ENCODE data around the gene TMEM54. TPM values are rescaled to one million over a fixed set of nuclear protein-coding genes. Genes with fewer than 3 reads are reported as not detected.

Gene TMEM54
- total and polyA plus RNA-seq, 2 experiments from 2014 or later, result 11.2 to 11.7 TPM

DNA sequence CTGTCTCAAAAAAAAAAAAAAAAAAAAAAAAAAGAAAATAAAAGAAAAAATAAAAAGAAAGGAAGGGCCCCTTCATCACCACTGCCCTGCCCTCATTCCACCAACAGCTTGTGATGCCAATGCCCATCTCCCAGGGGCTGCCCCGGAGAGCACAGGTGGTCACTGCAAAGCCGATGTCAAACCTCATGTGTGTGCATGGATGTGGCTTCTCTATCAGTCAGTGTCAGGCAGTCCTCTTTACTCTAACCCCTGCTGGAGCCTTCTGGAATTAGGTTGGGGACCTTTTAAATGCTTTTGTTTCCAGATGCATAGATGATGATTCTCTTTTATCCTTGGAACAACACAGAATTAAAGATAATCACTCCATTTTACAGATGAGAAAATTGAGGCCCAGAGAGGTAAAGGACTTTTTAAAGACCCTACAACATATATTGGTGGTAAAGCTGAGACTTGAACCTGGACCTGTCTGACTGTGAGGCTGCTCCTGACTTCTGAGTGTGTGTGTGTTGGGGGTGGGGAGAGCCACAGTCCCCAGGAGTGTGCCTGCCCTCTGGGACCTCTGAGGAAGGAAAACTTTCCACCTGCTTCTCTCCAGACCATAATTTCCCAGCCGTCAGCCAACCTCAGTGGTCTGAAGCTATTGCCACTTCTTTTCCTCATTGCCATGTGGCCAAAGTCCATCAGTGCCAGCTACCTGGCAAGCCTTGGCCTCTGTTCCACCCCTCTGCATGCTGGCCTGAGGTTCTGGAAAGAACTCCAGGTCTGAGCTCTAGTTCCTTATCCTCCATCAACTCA is 3.0 kb upstream of the TMEM54 start:
- Histone ChIP-seq H2AFZ (no peak overlapping the region), H3K36me3 (ENCODE audit: insufficient read depth) (no peaks in the 10 kb centered on the region), H3K27me3 (ENCODE audit: insufficient read depth) (peaks cover 42% of the 10 kb centered on the region), H3F3A (replicated peaks; ENCODE audit: low read depth) (no peaks in the 10 kb centered on the region), H3K4me1 (ENCODE audit: insufficient read depth) (peaks cover 12% of the 10 kb centered on the region), H3K4me3 (no peak overlapping the region), H3K27ac (ENCODE audit: low read depth) (no peak overlapping the region), H3K4me2 (no peak overlapping the region), H3K79me2 (replicated peaks; ENCODE audit: insufficient read depth) (no peaks in the 10 kb centered on the region), H3K9me2 (ENCODE audit: insufficient read depth) (no peaks in the 10 kb centered on the region), H4K20me1 (replicated peaks; ENCODE audit: insufficient read depth) (no peaks in the 10 kb centered on the region)
- no peak for ATAC-seq
- Mint-ChIP-seq H3K4me3 (no peak overlapping the region), H3K9me3 (no peaks in the 10 kb centered on the region), H3K27me3 (ENCODE audit: insufficient read depth, low read depth, poor library complexity) (peaks cover 34% of the 10 kb centered on the region), H3K36me3 (ENCODE audit: low read depth) (no peaks in the 10 kb centered on the region), H3K27ac (no peak overlapping the region), H3K4me1 (peaks cover 7% of the 10 kb centered on the region; the same call in 2 of the 3 replicates)
- DNase-seq (ENCODE audit: low spot score), result no peak
- no peak for TF ChIP-seq JUNB (IDR thresholded peaks at IDR 0.05; ENCODE audit: unreplicated experiment)
- TF ChIP-seq CREB1 (CRISPR knock-in tag; IDR thresholded peaks at IDR 0.05; ENCODE audit: low read depth), result no peak
- TF ChIP-seq STAT1 (IDR thresholded peaks at IDR 0.05; ENCODE audit: unreplicated experiment), result no peak
- TF ChIP-seq POLR2AphosphoS5 (IDR thresholded peaks at IDR 0.05; ENCODE audit: low read depth), result no peak
- TF ChIP-seq, protein P1, sequence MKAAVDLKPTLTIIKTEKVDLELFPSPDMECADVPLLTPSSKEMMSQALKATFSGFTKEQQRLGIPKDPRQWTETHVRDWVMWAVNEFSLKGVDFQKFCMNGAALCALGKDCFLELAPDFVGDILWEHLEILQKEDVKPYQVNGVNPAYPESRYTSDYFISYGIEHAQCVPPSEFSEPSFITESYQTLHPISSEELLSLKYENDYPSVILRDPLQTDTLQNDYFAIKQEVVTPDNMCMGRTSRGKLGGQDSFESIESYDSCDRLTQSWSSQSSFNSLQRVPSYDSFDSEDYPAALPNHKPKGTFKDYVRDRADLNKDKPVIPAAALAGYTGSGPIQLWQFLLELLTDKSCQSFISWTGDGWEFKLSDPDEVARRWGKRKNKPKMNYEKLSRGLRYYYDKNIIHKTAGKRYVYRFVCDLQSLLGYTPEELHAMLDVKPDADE (IDR thresholded peaks at IDR 0.05), result no peak
- no peak for TF ChIP-seq EZH2 (IDR thresholded peaks at IDR 0.05; ENCODE audit: low read depth, unreplicated experiment)
- TF ChIP-seq NANOG (IDR thresholded peaks at IDR 0.05; ENCODE audit: borderline replicate concordance), result no peak
- TF ChIP-seq EZH2phosphoT487 (IDR thresholded peaks at IDR 0.05; ENCODE audit: unreplicated experiment), result no peak
- TF ChIP-seq, protein P2, sequence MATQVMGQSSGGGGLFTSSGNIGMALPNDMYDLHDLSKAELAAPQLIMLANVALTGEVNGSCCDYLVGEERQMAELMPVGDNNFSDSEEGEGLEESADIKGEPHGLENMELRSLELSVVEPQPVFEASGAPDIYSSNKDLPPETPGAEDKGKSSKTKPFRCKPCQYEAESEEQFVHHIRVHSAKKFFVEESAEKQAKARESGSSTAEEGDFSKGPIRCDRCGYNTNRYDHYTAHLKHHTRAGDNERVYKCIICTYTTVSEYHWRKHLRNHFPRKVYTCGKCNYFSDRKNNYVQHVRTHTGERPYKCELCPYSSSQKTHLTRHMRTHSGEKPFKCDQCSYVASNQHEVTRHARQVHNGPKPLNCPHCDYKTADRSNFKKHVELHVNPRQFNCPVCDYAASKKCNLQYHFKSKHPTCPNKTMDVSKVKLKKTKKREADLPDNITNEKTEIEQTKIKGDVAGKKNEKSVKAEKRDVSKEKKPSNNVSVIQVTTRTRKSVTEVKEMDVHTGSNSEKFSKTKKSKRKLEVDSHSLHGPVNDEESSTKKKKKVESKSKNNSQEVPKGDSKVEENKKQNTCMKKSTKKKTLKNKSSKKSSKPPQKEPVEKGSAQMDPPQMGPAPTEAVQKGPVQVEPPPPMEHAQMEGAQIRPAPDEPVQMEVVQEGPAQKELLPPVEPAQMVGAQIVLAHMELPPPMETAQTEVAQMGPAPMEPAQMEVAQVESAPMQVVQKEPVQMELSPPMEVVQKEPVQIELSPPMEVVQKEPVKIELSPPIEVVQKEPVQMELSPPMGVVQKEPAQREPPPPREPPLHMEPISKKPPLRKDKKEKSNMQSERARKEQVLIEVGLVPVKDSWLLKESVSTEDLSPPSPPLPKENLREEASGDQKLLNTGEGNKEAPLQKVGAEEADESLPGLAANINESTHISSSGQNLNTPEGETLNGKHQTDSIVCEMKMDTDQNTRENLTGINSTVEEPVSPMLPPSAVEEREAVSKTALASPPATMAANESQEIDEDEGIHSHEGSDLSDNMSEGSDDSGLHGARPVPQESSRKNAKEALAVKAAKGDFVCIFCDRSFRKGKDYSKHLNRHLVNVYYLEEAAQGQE (IDR thresholded peaks at IDR 0.05; ENCODE audit: unreplicated experiment), result no peak
- no peak for TF ChIP-seq ZNF114 (CRISPR knock-in tag; IDR thresholded peaks at IDR 0.05)
- TF ChIP-seq, protein P3, sequence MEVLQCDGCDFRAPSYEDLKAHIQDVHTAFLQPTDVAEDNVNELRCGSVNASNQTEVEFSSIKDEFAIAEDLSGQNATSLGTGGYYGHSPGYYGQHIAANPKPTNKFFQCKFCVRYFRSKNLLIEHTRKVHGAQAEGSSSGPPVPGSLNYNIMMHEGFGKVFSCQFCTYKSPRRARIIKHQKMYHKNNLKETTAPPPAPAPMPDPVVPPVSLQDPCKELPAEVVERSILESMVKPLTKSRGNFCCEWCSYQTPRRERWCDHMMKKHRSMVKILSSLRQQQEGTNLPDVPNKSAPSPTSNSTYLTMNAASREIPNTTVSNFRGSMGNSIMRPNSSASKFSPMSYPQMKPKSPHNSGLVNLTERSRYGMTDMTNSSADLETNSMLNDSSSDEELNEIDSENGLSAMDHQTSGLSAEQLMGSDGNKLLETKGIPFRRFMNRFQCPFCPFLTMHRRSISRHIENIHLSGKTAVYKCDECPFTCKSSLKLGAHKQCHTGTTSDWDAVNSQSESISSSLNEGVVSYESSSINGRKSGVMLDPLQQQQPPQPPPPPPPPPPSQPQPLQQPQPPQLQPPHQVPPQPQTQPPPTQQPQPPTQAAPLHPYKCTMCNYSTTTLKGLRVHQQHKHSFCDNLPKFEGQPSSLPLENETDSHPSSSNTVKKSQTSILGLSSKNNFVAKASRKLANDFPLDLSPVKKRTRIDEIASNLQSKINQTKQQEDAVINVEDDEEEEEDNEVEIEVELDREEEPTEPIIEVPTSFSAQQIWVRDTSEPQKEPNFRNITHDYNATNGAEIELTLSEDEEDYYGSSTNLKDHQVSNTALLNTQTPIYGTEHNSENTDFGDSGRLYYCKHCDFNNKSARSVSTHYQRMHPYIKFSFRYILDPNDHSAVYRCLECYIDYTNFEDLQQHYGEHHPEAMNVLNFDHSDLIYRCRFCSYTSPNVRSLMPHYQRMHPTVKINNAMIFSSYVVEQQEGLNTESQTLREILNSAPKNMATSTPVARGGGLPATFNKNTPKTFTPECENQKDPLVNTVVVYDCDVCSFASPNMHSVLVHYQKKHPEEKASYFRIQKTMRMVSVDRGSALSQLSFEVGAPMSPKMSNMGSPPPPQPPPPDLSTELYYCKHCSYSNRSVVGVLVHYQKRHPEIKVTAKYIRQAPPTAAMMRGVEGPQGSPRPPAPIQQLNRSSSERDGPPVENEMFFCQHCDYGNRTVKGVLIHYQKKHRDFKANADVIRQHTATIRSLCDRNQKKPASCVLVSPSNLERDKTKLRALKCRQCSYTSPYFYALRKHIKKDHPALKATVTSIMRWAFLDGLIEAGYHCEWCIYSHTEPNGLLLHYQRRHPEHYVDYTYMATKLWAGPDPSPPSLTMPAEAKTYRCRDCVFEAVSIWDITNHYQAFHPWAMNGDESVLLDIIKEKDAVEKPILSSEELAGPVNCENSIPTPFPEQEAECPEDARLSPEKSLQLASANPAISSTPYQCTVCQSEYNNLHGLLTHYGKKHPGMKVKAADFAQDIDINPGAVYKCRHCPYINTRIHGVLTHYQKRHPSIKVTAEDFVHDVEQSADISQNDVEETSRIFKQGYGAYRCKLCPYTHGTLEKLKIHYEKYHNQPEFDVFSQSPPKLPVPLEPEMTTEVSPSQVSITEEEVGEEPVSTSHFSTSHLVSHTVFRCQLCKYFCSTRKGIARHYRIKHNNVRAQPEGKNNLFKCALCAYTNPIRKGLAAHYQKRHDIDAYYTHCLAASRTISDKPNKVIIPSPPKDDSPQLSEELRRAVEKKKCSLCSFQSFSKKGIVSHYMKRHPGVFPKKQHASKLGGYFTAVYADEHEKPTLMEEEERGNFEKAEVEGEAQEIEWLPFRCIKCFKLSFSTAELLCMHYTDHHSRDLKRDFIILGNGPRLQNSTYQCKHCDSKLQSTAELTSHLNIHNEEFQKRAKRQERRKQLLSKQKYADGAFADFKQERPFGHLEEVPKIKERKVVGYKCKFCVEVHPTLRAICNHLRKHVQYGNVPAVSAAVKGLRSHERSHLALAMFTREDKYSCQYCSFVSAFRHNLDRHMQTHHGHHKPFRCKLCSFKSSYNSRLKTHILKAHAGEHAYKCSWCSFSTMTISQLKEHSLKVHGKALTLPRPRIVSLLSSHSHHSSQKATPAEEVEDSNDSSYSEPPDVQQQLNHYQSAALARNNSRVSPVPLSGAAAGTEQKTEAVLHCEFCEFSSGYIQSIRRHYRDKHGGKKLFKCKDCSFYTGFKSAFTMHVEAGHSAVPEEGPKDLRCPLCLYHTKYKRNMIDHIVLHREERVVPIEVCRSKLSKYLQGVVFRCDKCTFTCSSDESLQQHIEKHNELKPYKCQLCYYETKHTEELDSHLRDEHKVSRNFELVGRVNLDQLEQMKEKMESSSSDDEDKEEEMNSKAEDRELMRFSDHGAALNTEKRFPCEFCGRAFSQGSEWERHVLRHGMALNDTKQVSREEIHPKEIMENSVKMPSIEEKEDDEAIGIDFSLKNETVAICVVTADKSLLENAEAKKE (CRISPR knock-in tag; IDR thresholded peaks at IDR 0.05), result no peak
- TF ChIP-seq, protein P4, sequence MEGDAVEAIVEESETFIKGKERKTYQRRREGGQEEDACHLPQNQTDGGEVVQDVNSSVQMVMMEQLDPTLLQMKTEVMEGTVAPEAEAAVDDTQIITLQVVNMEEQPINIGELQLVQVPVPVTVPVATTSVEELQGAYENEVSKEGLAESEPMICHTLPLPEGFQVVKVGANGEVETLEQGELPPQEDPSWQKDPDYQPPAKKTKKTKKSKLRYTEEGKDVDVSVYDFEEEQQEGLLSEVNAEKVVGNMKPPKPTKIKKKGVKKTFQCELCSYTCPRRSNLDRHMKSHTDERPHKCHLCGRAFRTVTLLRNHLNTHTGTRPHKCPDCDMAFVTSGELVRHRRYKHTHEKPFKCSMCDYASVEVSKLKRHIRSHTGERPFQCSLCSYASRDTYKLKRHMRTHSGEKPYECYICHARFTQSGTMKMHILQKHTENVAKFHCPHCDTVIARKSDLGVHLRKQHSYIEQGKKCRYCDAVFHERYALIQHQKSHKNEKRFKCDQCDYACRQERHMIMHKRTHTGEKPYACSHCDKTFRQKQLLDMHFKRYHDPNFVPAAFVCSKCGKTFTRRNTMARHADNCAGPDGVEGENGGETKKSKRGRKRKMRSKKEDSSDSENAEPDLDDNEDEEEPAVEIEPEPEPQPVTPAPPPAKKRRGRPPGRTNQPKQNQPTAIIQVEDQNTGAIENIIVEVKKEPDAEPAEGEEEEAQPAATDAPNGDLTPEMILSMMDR (conservative IDR thresholded peaks at IDR 0.05; ENCODE audit: low read depth in 2 of 2), result no peak
- no peak for TF ChIP-seq ZNF331 (CRISPR knock-in tag; IDR thresholded peaks at IDR 0.05; ENCODE audit: low read depth)
